Measurements from ENCODE around the gene MAPK9. TPM values are rescaled to one million over a fixed set of nuclear protein-coding genes. Genes with fewer than 3 reads are reported as not detected.

Gene MAPK9
- total and polyA plus RNA-seq, 2 experiments from 2014 or later, result 30.6 to 37.0 TPM

- no peak for DNase-seq (ENCODE audit: low read depth in 1 of 2, low spot score in 1 of 2)
- H3K4me3 ChIP-seq, result no peak overlapping the region
- H3K4me1 ChIP-seq (ENCODE audit: low read depth), result no peaks in the 10 kb centered on the region
- peaks cover 21% of the 10 kb centered on the region for H3K27me3 ChIP-seq
- H3K36me3 ChIP-seq, result no peaks in the 10 kb centered on the region
- H3K9me3 ChIP-seq (ENCODE audit: low read depth), result no peaks in the 10 kb centered on the region
- TF ChIP-seq CTCF (IDR thresholded peaks at IDR 0.05; ENCODE audit: low read depth, low read length), result no peak
- H3K27ac ChIP-seq, result no peak overlapping the region
These were observed 84.3 kb downstream of the MAPK9 start for GRCh38 chr5:180207593-180207992.

- no peaks in the 10 kb centered on the region for H3K36me3 ChIP-seq
- TF ChIP-seq CTCF (IDR thresholded peaks at IDR 0.05; ENCODE audit: low read depth, low read length), result no peak
- no peaks in the 10 kb centered on the region for H3K9me3 ChIP-seq (ENCODE audit: low read depth)
- H3K4me3 ChIP-seq, result no peak overlapping the region
- H3K27me3 ChIP-seq, result peaks cover 21% of the 10 kb centered on the region
- H3K4me1 ChIP-seq (ENCODE audit: low read depth), result no peaks in the 10 kb centered on the region
- DNase-seq (ENCODE audit: low read depth in 1 of 2, low spot score in 1 of 2), result no peak
- H3K27ac ChIP-seq, result no peak overlapping the region
These were observed 84.9 kb downstream of the MAPK9 start for GRCh38 chr5:180206993-180207392.

GRCh38 chr5:180205916-180206315, 86.0 kb downstream of the MAPK9 start:
- H3K9me3 ChIP-seq (ENCODE audit: low read depth), result no peaks in the 10 kb centered on the region
- H3K4me3 ChIP-seq, result no peak overlapping the region
- no peaks in the 10 kb centered on the region for H3K4me1 ChIP-seq (ENCODE audit: low read depth)
- no peak for DNase-seq (ENCODE audit: low read depth in 1 of 2, low spot score in 1 of 2)
- H3K27ac ChIP-seq, result no peak overlapping the region
- TF ChIP-seq CTCF (IDR thresholded peaks at IDR 0.05; ENCODE audit: low read depth, low read length), result no peak
- peaks cover 21% of the 10 kb centered on the region for H3K27me3 ChIP-seq
- no peaks in the 10 kb centered on the region for H3K36me3 ChIP-seq

GRCh38 chr5:180204276-180204819, 87.5 kb downstream of the MAPK9 start:
- Histone ChIP-seq H3K27me3 (peaks cover 21% of the 10 kb centered on the region), H3K36me3 (no peaks in the 10 kb centered on the region), H3K9me3 (ENCODE audit: low read depth) (no peaks in the 10 kb centered on the region), H3K4me1 (ENCODE audit: low read depth) (no peaks in the 10 kb centered on the region), H3K4me3 (no peak overlapping the region), H3K27ac (no peak overlapping the region)
- TF ChIP-seq CTCF (IDR thresholded peaks at IDR 0.05; ENCODE audit: low read depth, low read length), result no peak
- no peak for DNase-seq (ENCODE audit: low read depth in 1 of 2, low spot score in 1 of 2)

- Histone ChIP-seq H3K27ac (no peak overlapping the region), H3K36me3 (no peaks in the 10 kb centered on the region), H3K9me3 (ENCODE audit: low read depth) (no peaks in the 10 kb centered on the region), H3K27me3 (peaks cover 16% of the 10 kb centered on the region), H3K4me3 (no peak overlapping the region), H3K4me1 (ENCODE audit: low read depth) (no peaks in the 10 kb centered on the region)
- no peak for DNase-seq (ENCODE audit: low read depth in 1 of 2, low spot score in 1 of 2)
- no peak for TF ChIP-seq CTCF (IDR thresholded peaks at IDR 0.05; ENCODE audit: low read depth, low read length)
These were observed 88.8 kb downstream of the MAPK9 start for GRCh38 chr5:180202939-180203573.
